SK-N-SH treated with all-trans-retinoic acid at 6 μM for 48 hours (cell line): ENCODE measurements around the gene PSMC2.
A peak's percentile ranks its signal among the peaks of the same experiment; 100 is the strongest.

ENCODE experiments used
- ATAC-seq: fragments of 200-7000 bp; cut with Tn5 transposase; 3 replicates; pipeline ENCODE4 v1.9.1; 2020; ENCODE audit warnings: mild to moderate bottlenecking, moderate library complexity
- ARNTL ChIP-seq: fragments of 450-650 bp; formaldehyde crosslinking; IDR thresholded peaks from 2 replicates; pipeline ENCODE4 v1.5.0; 2020; ENCODE audit warnings: low read depth, mild to moderate bottlenecking, moderate library complexity, borderline replicate concordance
- BACH2 ChIP-seq: fragments of 250-450 bp; sonication (Bioruptor Pico); IDR thresholded peaks from 2 replicates; pipeline ENCODE4 v1.9.0; 2021; ENCODE audit warnings: mild to moderate bottlenecking, borderline replicate concordance
- CSDC2 ChIP-seq: fragments of 250-450 bp; sonication (Bioruptor Pico); IDR thresholded peaks from 2 replicates; pipeline ENCODE4 v1.5.0; 2020; ENCODE audit warnings: mild to moderate bottlenecking, moderate library complexity
- ESRRG ChIP-seq: fragments of 250-450 bp; sonication (Bioruptor Pico); IDR thresholded peaks from 2 replicates; pipeline ENCODE4 v1.6.1; 2021; ENCODE audit warnings: mild to moderate bottlenecking
- GLIS3 ChIP-seq: fragments of 250-450 bp; sonication (Bioruptor Pico); IDR thresholded peaks from 2 replicates; pipeline ENCODE4 v1.5.0; 2020; ENCODE audit warnings: mild to moderate bottlenecking, moderate library complexity
- ISL1 ChIP-seq: fragments of 250-450 bp; sonication (Bioruptor Pico); IDR thresholded peaks from 2 replicates; pipeline ENCODE4 v2.1.2; 2022; ENCODE audit warnings: mild to moderate bottlenecking, moderate library complexity
- OSR1 ChIP-seq: fragments of 250-450 bp; sonication (Bioruptor Pico); IDR thresholded peaks from 2 replicates; pipeline ENCODE4 v1.8.0; 2022; ENCODE audit warnings: moderate library complexity, mild to moderate bottlenecking, inconsistent platforms
- PATZ1 ChIP-seq: fragments of 250-450 bp; sonication (Bioruptor Pico); IDR thresholded peaks from 2 replicates; pipeline ENCODE4 v1.8.0; 2020; ENCODE audit warnings: mild to moderate bottlenecking, moderate library complexity, borderline replicate concordance
- POU6F1 ChIP-seq: fragments of 250-450 bp; sonication (Bioruptor Pico); IDR thresholded peaks from 2 replicates; pipeline ENCODE4 v1.8.0; 2021; ENCODE audit warnings: low read depth, mild to moderate bottlenecking, moderate library complexity, borderline replicate concordance
- PPARA ChIP-seq: fragments of 250-450 bp; sonication (Bioruptor Pico); IDR thresholded peaks from 2 replicates; pipeline ENCODE4 v1.5.0; 2020; ENCODE audit warnings: mild to moderate bottlenecking, borderline replicate concordance
- RARB ChIP-seq: fragments of 250-450 bp; sonication (Bioruptor Pico); IDR thresholded peaks from 2 replicates; pipeline ENCODE4 v1.8.0; 2021; ENCODE audit warnings: mild to moderate bottlenecking, moderate library complexity
- SNAI2 ChIP-seq: fragments of 250-450 bp; sonication (Bioruptor Pico); IDR thresholded peaks from 2 replicates; pipeline ENCODE4 v1.5.0; 2020; ENCODE audit warnings: mild to moderate bottlenecking, moderate library complexity
- TCF4 ChIP-seq: fragments of 250-450 bp; sonication (Bioruptor Pico); IDR thresholded peaks from 2 replicates; pipeline ENCODE4 v1.8.0; 2021; ENCODE audit warnings: mild to moderate bottlenecking, moderate library complexity, borderline replicate concordance
- TOX ChIP-seq: fragments of 250-450 bp; sonication (Bioruptor Pico); IDR thresholded peaks from 2 replicates; pipeline ENCODE4 v1.8.0; 2021; ENCODE audit warnings: mild to moderate bottlenecking, moderate library complexity, borderline replicate concordance
- TSHZ2 ChIP-seq: fragments of 250-450 bp; sonication (Bioruptor Pico); IDR thresholded peaks from 2 replicates; pipeline ENCODE4 v1.5.0; 2020; ENCODE audit warnings: mild to moderate bottlenecking, moderate library complexity
- ZC3H10 ChIP-seq: fragments of 250-450 bp; sonication (Bioruptor Pico); IDR thresholded peaks from 2 replicates; pipeline ENCODE4 v1.5.1; 2021; ENCODE audit warnings: mild to moderate bottlenecking, moderate library complexity
- ZFP3 ChIP-seq: fragments of 250-450 bp; sonication (Bioruptor Pico); IDR thresholded peaks from 2 replicates; pipeline ENCODE4 v1.5.0; 2020; ENCODE audit warnings: mild to moderate bottlenecking, moderate library complexity
- ZFP30 ChIP-seq: fragments of 450-650 bp; formaldehyde crosslinking; IDR thresholded peaks from 2 replicates; pipeline ENCODE4 v1.5.0; 2022; ENCODE audit warnings: mild to moderate bottlenecking, moderate library complexity
- ZNF565 ChIP-seq: fragments of 450-650 bp; formaldehyde crosslinking; conservative IDR thresholded peaks from 2 replicates; pipeline ENCODE4 v1.5.0; 2020; ENCODE audit warnings: low read depth, mild to moderate bottlenecking, moderate library complexity
- ZNF70 ChIP-seq: fragments of 450-650 bp; formaldehyde crosslinking; IDR thresholded peaks from 2 replicates; pipeline ENCODE4 v1.5.0; 2020; ENCODE audit warnings: mild to moderate bottlenecking, moderate library complexity
- ZNF8 ChIP-seq: fragments of 450-650 bp; formaldehyde crosslinking; IDR thresholded peaks from 2 replicates; pipeline ENCODE4 v1.5.0; 2020; ENCODE audit warnings: mild to moderate bottlenecking, moderate library complexity
- TF ChIP-seq, protein P1 (sequence below): fragments of 250-450 bp; sonication (Bioruptor Pico); IDR thresholded peaks from 2 replicates; pipeline ENCODE4 v1.5.1; 2021; ENCODE audit warnings: mild to moderate bottlenecking, moderate library complexity
- TF ChIP-seq, protein P2 (sequence below): fragments of 250-450 bp; sonication (Bioruptor Pico); IDR thresholded peaks from 2 replicates; pipeline ENCODE4 v1.5.1; 2020; ENCODE audit warnings: low read depth, mild to moderate bottlenecking, moderate library complexity

Gene PSMC2

GRCh38 chr7:103347507-103348267 is at the start of gene PSMC2:
Gene PSMC2, plus strand, starts transcription at chr7:103347643. Its CDS starts 69 bp downstream, at chr7:103347712.
- peak; percentile 81 for ATAC-seq
- TF ChIP-seq GLIS3 (CRISPR knock-in tag) (no peak), ZNF565 (no peak)
- TF ChIP-seq, protein P1, sequence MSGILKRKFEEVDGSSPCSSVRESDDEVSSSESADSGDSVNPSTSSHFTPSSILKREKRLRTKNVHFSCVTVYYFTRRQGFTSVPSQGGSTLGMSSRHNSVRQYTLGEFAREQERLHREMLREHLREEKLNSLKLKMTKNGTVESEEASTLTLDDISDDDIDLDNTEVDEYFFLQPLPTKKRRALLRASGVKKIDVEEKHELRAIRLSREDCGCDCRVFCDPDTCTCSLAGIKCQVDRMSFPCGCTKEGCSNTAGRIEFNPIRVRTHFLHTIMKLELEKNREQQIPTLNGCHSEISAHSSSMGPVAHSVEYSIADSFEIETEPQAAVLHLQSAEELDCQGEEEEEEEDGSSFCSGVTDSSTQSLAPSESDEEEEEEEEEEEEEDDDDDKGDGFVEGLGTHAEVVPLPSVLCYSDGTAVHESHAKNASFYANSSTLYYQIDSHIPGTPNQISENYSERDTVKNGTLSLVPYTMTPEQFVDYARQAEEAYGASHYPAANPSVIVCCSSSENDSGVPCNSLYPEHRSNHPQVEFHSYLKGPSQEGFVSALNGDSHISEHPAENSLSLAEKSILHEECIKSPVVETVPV (CRISPR knock-in tag): no peak

DNA sequence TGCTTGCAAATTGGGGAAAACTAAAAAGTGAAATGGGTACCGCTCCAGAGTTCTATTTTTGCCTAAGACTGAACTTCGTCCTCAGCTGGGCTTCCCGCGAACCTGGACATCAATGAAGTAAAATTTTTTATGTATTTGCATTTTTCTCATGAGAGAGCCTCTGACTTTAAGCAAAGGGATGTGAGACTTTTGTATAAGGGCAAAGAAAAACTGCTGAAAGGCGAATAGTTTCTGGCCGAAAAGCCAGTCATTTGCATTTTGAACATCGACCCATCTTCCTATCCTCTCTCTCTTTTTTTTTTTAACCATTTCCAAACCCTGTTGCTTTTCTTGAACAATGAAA is 49.6 kb upstream of the PSMC2 start:
- TF ChIP-seq TCF4 (CRISPR knock-in tag): no peak
- TF ChIP-seq BACH2 (CRISPR knock-in tag): no peak
- TF ChIP-seq ISL1 (CRISPR knock-in tag): no peak
- TF ChIP-seq ZC3H10 (CRISPR knock-in tag): no peak
- TF ChIP-seq ARNTL: no peak
- no peak for TF ChIP-seq PPARA (CRISPR knock-in tag)
- TF ChIP-seq TOX (CRISPR knock-in tag): no peak
- TF ChIP-seq, protein P2, sequence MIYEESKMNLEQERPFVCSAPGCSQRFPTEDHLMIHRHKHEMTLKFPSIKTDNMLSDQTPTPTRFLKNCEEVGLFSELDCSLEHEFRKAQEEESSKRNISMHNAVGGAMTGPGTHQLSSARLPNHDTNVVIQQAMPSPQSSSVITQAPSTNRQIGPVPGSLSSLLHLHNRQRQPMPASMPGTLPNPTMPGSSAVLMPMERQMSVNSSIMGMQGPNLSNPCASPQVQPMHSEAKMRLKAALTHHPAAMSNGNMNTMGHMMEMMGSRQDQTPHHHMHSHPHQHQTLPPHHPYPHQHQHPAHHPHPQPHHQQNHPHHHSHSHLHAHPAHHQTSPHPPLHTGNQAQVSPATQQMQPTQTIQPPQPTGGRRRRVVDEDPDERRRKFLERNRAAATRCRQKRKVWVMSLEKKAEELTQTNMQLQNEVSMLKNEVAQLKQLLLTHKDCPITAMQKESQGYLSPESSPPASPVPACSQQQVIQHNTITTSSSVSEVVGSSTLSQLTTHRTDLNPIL (CRISPR knock-in tag): no peak
- TF ChIP-seq PATZ1 (CRISPR knock-in tag): no peak
- ATAC-seq: no peak

- no peak for ATAC-seq
Measured at GRCh38 chr7:103299660-103300059, 47.8 kb upstream of the PSMC2 start.

More at GRCh38 chr7:103299660-103300059, 47.8 kb upstream of the PSMC2 start:
- TF ChIP-seq TCF4 (CRISPR knock-in tag) (no peak), ESRRG (CRISPR knock-in tag) (no peak), SNAI2 (CRISPR knock-in tag) (no peak), ZNF70 (CRISPR knock-in tag) (no peak), ZFP3 (CRISPR knock-in tag) (no peak), OSR1 (CRISPR knock-in tag) (no peak), RARB (no peak), TOX (CRISPR knock-in tag) (no peak), ZFP30 (no peak), PPARA (CRISPR knock-in tag) (no peak), TSHZ2 (CRISPR knock-in tag) (no peak), CSDC2 (CRISPR knock-in tag) (no peak), ZNF565 (no peak), BACH2 (CRISPR knock-in tag) (no peak), GLIS3 (CRISPR knock-in tag) (no peak), ISL1 (CRISPR knock-in tag) (no peak), ARNTL (no peak), ZNF8 (CRISPR knock-in tag) (no peak), POU6F1 (CRISPR knock-in tag) (no peak)
- TF ChIP-seq, protein P2 (CRISPR knock-in tag): no peak
